ENCODE data around the gene PTPRN2.
"Not testable (repeated sequence)": the region's sequence is repeated elsewhere in the genome, so short reads cannot be mapped to it uniquely, and the experiment has no call there.

Gene PTPRN2

GRCh38 chr7:157903296-157903695, 684.3 kb downstream of the PTPRN2 start:
- DNase-seq = no peak

DNA sequence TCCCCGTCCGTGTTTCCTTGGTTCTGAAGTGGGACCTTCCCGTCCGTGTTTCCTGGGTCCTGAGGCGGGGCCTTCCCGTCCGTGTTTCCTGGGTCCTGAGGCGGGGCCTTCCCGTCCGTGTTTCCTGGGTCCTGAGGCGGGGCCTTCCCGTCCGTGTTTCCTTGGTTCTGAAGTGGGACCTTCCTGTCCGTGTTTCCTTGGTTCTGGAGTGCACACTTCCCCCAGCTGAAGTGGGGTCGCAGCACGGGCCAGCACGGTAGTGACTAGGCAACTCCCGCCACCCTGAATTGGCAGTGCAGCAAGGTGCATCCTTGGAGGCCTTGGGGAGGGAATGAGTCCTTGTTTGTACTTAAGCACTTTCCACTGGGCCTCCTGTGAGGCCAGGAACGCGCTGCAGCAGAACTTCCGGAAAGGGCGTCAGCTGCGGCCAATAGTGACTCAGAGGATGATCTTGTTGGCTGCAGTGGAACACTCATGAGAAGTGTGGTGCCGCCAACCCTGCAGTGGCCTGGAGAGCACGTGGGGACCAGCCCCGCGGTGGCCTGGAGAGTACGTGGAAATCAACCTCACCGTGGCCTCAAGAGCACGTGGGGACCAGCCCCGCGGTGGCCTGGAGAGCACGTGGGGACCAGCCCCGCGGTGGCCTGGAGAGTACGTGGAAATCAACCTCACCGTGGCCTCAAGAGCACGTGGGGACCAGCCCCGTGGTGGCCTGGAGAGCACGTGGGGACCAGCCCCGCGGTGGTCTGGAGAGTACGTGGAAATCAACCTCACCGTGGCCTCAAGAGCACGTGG, 685.6 kb downstream of the PTPRN2 start:
- not testable (repeated sequence) for DNase-seq

DNA sequence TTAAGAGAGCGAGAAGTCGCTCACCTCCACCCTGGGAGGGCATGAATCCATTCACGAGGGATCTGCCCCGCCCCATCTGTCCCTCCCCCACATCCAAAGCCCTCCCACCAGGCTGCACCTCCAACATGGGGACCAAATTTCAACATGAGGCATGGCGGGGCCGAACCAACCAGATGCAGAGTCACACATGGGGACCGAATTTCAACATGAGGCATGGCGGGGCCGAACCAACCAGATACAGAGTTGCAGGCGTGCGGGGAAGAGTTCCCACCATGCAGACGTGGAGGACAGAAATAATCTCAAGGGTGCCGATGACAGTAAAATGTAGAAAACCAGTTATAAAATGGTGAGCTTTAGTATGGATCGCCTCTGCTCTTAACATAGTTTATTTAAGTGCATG, 686.5 kb downstream of the PTPRN2 start:
- no peak for DNase-seq

DNA sequence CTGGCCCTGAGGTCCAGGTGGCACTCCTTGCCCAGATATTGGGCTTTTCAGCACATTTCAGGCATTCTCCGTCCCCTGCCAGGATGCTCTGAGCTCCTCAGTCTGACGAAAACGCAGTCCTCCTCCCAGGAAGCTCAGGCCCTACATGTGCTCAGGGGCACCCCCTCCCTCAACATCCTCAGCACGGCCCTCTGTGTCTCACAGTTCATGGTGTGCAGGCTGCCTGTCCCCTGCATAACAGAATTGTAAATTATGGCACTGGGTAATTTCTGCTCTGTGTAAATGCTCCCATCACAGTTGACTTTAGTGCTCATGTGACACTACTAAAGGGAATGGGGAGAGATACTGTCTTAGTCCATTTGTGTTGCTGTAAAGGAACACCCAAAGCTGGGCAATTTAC, 687.1 kb downstream of the PTPRN2 start:
- no peak for DNase-seq

GRCh38 chr7:157900011-157900410, 687.6 kb downstream of the PTPRN2 start:
- no peak for DNase-seq

DNA sequence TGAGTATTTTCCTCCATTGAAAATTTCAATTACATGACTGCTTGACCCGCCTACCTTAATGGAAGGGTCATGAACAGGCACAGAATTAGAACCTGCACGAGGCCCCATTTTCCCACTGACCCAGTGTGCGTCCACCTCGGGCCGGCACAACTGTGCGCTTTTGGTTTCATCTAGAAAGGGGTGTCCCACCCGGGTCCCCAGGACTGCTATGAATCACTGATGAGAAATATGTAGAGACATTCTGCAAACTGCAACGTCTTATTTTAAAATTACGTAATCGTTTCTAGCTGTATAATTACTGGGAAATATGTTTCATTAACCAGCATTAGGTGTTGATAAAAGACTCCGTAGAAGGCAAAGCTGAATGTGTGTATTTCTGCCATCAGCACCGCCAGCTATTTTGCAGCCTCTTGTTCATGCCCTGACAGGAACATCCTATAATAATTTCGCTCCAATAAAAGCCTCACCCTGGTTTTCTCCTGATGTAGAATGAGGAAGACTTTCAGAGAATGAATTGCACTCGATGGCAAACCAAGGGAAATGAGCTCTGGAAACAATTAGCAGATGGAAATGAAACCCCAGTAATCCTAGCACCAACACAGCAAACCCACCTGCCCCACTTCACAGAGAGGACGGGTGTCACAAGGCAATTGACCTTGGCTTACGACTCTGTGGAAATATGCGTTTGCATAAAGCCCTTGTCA, 688.7 kb downstream of the PTPRN2 start:
- no peak for DNase-seq

- DNase-seq = no peak
These were observed 689.4 kb downstream of the PTPRN2 start for GRCh38 chr7:157898261-157898660.

DNA sequence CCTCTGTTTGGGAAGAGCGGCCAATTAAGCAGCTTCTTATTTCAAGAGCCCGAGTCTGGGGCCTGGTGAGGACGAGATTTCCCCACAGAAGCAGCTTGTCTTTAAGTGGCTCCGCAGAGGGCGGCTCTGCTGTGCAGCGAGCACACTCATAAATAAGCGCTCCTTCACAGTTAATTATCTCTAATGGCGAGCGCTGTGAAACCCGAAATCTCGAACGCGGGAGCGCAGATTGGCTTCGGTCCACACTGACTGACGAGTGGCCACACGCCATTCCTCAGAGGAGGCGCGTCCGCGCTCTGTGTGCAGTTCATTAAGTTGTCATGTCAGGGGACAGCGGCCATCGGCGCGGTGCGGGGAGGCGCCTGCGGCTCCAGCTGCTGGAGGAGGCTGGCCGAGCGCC, 689.9 kb downstream of the PTPRN2 start:
- no peak for DNase-seq

- DNase-seq = no peak
These were observed 690.7 kb downstream of the PTPRN2 start for GRCh38 chr7:157896774-157897555.

- DNase-seq = not testable (repeated sequence)
These were observed 691.3 kb downstream of the PTPRN2 start for GRCh38 chr7:157896376-157896675.

- no peak for DNase-seq
These were observed 691.9 kb downstream of the PTPRN2 start for GRCh38 chr7:157895520-157896375.

DNA sequence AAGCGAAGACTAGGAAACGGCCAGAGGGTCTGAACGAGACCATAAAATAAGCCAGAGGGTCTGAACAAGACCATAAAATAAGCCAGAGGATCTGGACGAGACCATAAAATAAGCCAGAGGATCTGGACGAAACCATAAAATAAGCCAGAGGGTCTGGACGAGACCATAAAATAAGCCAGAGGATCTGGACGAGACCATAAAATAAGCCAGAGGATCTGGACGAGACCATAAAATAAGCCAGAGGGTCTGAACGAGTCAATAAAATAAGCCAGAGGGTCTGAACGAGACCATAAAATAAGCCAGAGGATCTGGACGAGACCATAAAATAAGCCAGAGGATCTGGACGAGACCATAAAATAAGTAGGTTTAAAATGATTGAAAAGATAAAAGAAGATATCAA, 692.5 kb downstream of the PTPRN2 start:
- DNase-seq = not testable (repeated sequence)

DNA sequence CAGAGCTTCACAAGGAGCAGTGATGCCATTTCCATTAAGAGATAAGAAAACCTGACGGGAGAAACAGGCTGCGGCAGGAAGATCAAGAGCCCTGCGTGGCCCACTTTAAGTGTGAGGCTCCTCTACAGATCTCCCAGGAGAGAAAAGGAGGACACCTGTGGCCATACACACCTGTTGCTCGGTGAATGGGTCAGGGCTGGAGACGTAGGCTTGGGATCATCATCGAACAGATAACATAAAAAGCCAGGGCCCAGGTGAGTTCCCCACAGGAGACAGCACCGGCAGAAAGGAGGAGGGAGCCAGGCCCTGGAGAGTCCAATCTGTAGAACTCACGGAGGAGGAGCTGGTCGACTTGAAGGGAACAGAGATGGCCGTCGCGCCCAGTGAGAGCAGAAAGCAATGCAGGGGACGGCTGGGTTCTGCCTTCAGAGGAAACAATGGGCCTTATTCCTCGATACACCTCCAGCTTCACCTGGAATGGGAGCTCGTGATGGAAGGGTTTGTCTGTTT, 694.0 kb downstream of the PTPRN2 start:
- DNase-seq = no peak

- DNase-seq = no peak
These were observed 694.7 kb downstream of the PTPRN2 start for GRCh38 chr7:157892751-157893523.

GRCh38 chr7:157890921-157891401, 696.7 kb downstream of the PTPRN2 start:
- no peak for DNase-seq

DNA sequence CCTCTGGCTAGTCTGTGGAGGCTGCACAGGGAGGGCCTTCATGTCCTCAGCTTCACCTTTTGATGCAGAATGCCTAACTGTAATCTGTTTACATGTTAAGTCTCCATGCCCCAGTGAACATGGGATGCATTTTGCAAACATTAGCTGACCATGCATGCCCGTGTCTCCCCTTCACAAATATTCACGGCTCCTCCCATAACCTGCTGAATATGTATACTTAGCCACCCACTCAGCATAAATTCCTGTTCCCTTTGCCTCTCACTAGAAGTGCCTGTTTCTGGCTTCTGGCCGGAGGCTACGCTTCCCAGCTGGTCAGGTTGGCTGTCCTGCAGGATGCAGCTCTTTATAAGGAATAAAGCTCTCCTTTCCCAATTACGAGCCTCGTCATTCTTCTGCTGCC, 698.1 kb downstream of the PTPRN2 start:
- no peak for DNase-seq

DNA sequence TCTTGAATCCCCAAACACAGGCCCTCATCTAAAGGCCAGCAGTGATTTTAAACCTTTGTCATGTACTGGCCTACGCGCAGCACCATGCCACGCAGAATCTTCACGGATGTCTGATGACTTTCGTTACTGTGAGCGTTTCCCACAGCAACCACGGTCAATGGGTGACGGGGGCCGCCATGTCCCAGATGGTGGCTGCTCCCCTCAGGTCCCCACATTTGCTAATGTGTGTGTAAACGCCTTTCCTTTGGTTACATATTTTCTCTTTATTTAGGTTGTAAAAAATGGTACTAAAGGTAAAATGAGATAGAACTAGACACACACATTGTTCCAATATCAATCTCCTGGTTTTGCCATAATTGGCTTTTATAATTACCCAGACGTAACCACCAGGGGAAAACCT, 699.0 kb downstream of the PTPRN2 start:
- no peak for DNase-seq

- DNase-seq = no peak
These were observed 700.2 kb downstream of the PTPRN2 start for GRCh38 chr7:157887400-157887799.

DNA sequence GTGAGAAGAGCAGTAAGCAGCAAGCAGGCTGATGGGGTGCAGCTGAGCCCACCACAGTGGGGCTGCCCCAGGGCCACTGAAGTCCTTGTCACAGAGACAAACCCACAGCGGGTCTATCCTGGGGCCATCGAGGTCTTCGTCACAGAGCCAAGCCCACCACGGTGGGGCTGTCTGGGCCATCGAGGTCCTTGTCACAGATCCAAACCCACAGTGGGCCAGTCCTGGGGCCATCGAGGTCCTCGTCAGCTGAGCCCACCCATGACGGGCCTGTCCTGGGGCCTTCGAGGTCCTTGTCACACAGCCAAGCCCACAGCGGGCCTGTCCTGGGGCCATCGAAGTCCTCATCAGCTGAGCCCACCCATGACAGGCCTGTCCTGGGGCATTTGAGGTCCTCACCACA, 700.9 kb downstream of the PTPRN2 start:
- DNase-seq = no peak

GRCh38 chr7:157886266-157886665, 701.4 kb downstream of the PTPRN2 start:
- no peak for DNase-seq

DNA sequence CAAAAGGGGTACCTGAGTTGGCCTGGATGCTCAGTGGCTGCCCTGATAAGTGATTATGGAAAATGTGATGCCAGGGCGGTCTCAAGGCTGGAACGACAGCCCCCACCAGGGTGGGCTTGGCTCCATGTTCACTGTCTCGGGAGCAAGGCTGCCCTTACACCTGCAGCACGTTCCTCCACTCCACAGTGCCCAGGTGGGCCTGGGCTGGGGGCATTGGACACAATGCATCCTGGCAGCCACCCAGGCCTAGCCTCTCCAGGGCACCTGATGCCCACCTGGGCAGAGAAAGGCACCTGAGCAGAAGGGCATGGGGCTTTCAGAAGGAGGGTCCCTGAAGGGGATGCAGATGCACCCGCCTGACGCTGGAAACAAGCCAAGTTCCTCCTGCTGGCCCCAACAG, 702.5 kb downstream of the PTPRN2 start:
- DNase-seq = no peak
